HL-60 (cell line): ENCODE measurements around the gene ZNF678.

Experiments used
- DNase-seq, 2 experiments: peaks; one replicate each; pipeline ENCODE4 v3.0.0-alpha.2; 2010 to 2020; ENCODE audit warnings: low read depth in 1 of 2, low spot score in 1 of 2
- H3K27ac ChIP-seq: fragments of 250-450 bp; sonication (Bioruptor Pico); replicated peaks from 2 replicates; pipeline ENCODE4 v1.5.1; 2020; ENCODE audit warnings: mild to moderate bottlenecking, moderate library complexity
- H3K27me3 ChIP-seq: fragments of 250-450 bp; sonication (Bioruptor Pico); 2 replicates; pipeline ENCODE4 v1.5.1; 2021; ENCODE audit warnings: mild to moderate bottlenecking, moderate library complexity; ENCODE audit not compliant: insufficient read depth, poor library complexity, severe bottlenecking
- H3K4me3 ChIP-seq: replicated peaks from 2 replicates; pipeline ENCODE4 v1.5.1; 2011; ENCODE audit warnings: mild to moderate bottlenecking, control low read depth, low read length; ENCODE audit not compliant: insufficient read depth
- CTCF ChIP-seq: IDR thresholded peaks from one replicate; pipeline ENCODE4 v1.5.1; 2011; ENCODE audit warnings: low read length, control low read depth, inconsistent platforms; ENCODE audit not compliant: insufficient read depth
- GABPA ChIP-seq: IDR thresholded peaks from 2 replicates; pipeline ENCODE4 v1.6.1; 2012; ENCODE audit warnings: low read depth
- POLR2AphosphoS5 ChIP-seq: IDR thresholded peaks from 2 replicates; pipeline ENCODE4 v1.6.1; 2012; ENCODE audit warnings: low read depth
- REST ChIP-seq: IDR thresholded peaks from 2 replicates; pipeline ENCODE4 v1.6.1; 2012; ENCODE audit warnings: low read depth; ENCODE audit not compliant: insufficient replicate concordance
- SPI1 ChIP-seq: IDR thresholded peaks from 2 replicates; pipeline ENCODE4 v1.6.1; 2012; ENCODE audit warnings: low read depth, mild to moderate bottlenecking, borderline replicate concordance

Gene ZNF678

GRCh38 chr1:227621211-227621610, 57.9 kb downstream of the ZNF678 start:
- Histone ChIP-seq H3K27me3 (no peaks in the 10 kb centered on the region), H3K27ac (no peak overlapping the region), H3K4me3 (no peak overlapping the region)
- DNase-seq: no peak
- TF ChIP-seq SPI1 (no peak), REST (no peak), GABPA (no peak), CTCF (no peak)

- TF ChIP-seq SPI1 (no peak), REST (no peak), GABPA (no peak), POLR2AphosphoS5 (no peak), CTCF (no peak)
- Histone ChIP-seq H3K27ac (no peak overlapping the region), H3K4me3 (no peak overlapping the region), H3K27me3 (no peaks in the 10 kb centered on the region)
- no peak for DNase-seq
These were observed 59.6 kb downstream of the ZNF678 start for GRCh38 chr1:227622739-227623475.

- H3K4me3 ChIP-seq: no peak overlapping the region
- no peak for DNase-seq
- no peaks in the 10 kb centered on the region for H3K27me3 ChIP-seq
- TF ChIP-seq POLR2AphosphoS5: no peak
- no peak for TF ChIP-seq CTCF
- no peak for TF ChIP-seq GABPA
- TF ChIP-seq SPI1: no peak
- no peak for TF ChIP-seq REST
- H3K27ac ChIP-seq: no peak overlapping the region
These were observed 69.0 kb downstream of the ZNF678 start for GRCh38 chr1:227632325-227632724.
